Kidney (tissue), 14 donors: ENCODE measurements around the gene CCM2. TPM values are rescaled to one million over a fixed set of nuclear protein-coding genes. Genes with fewer than 3 reads are reported as not detected.
"Not testable (repeated sequence)": the region's sequence is repeated elsewhere in the genome, so short reads cannot be mapped to it uniquely, and the experiment has no call there.

Source experiments
- DNase-seq, 5 donors: peaks; one replicate each; pipeline ENCODE4 v3.0.0-alpha.2; 2013 to 2020
- FAIRE-seq: peaks from 2 replicates; lab custom pipeline; 2012; peaks lifted over from hg19 to GRCh38; lab: Jason Lieb, UNC
- H3K27ac ChIP-seq, 2 donors: one replicate each; pipeline ENCODE4 v1.7.0; 2013; ENCODE audit warnings: low read depth in 2 of 2, low read length in 2 of 2, inconsistent platforms in 1 of 2
- H3K27me3 ChIP-seq: one replicate; pipeline ENCODE4 v1.7.1; 2013; ENCODE audit warnings: low read length, inconsistent platforms; ENCODE audit not compliant: control insufficient read depth, insufficient read depth
- H3K36me3 ChIP-seq, 3 donors: one replicate each; pipeline versions ENCODE4 v1.7.0 to v1.7.1; 2013; ENCODE audit warnings: low read length in 3 of 3, control low read depth in 1 of 3, inconsistent platforms in 1 of 3; ENCODE audit not compliant: insufficient read depth in 3 of 3, control insufficient read depth in 2 of 3
- H3K4me1 ChIP-seq, 3 donors: one replicate each; pipeline versions ENCODE4 v1.7.0 to v1.7.1; 2013; ENCODE audit warnings: low read length in 3 of 3, inconsistent platforms in 1 of 3, low read depth in 1 of 3; ENCODE audit not compliant: control insufficient read depth in 2 of 3, insufficient read depth in 2 of 3
- H3K4me3 ChIP-seq, 3 donors: one replicate each; pipeline versions ENCODE4 v1.7.0 to v1.8.1; 2013; ENCODE audit warnings: low read length in 3 of 3, control low read depth in 1 of 3, inconsistent platforms in 1 of 3
- H3K9ac ChIP-seq, 3 donors: one replicate each; pipeline versions ENCODE4 v1.7.0 to v1.7.1; 2013; ENCODE audit warnings: low read length in 3 of 3, control low read depth in 1 of 3, inconsistent platforms in 1 of 3
- H3K9me3 ChIP-seq, 3 donors: one replicate each; pipeline versions ENCODE4 v1.7.0 to v1.7.1; 2013; ENCODE audit warnings: low read length in 3 of 3, control low read depth in 1 of 3, inconsistent platforms in 1 of 3; ENCODE audit not compliant: control insufficient read depth in 2 of 3, insufficient read depth in 1 of 3
- intact Hi-C: fragments of 100-400 bp; cut with DNase I; formaldehyde crosslinking; loops from one replicate; pipeline ENCODE4 v1.11.1; 2022
- polyA plus RNA-seq: library from polyadenylated mRNA; stranded (reverse); fragments of 350-450 nt; fragmentation: Illumina TruSeq; extraction: RNeasy Lipid Tissue Mini Kit (QIAGEN cat#74804); gene quantifications from one replicate; pipeline ENCODE4 v1.2.3, GENCODE V29; 2014; ENCODE audit warnings: low read depth, low replicate concordance; ENCODE audit not compliant: insufficient read depth
- total RNA-seq: library from RNA; stranded (reverse); fragmentation: NEBNext Ultra II Directional; extraction: Animal tissue kit (Norgen Biotek cat#: 25700); gene quantifications from one replicate; pipeline ENCODE4 v1.2.1, GENCODE V29; 2021
- TF ChIP-seq, protein P1 (sequence below): IDR thresholded peaks from 3 replicates; pipeline ENCODE4 v1.5.1; 2012; ENCODE audit warnings: mild to moderate bottlenecking, moderate library complexity, borderline replicate concordance; ENCODE audit not compliant: insufficient read depth; ENCODE audit errors: extremely low read depth
- donor health status: control.
- donor health status: control.
- donor health status: control.
- donor health status: control.
- donor health status: control.
- donor health status: DM: yes; HTN: yes; CAD: no.
- donor health status: Normal renal cell carcinoma (clear cell type).

Gene CCM2
- total and polyA plus RNA-seq, 2 donors from 2014 or later = 35.0 to 37.8 TPM

GRCh38 chr7:45111298-45112223 lies 111.6 kb downstream of the CCM2 start, which contains the start of gene TBRG4:
Gene TBRG4, minus strand, starts transcription at chr7:45111697. Its CDS starts 2,460 bp downstream, at chr7:45109237.
- Histone ChIP-seq H3K27me3 (no peaks in the 10 kb centered on the region), H3K4me3 (peak within 1 kb of the TSS; percentile 71 to 95 (median 91)), H3K36me3 (peaks cover 3 to 23% (median 22%) of the 10 kb centered on the region in 3 donors), H3K9me3 (no peaks in the 10 kb centered on the region), H3K9ac (peak within 1 kb of the TSS; percentile 59 to 70 (median 62)), H3K27ac (peak within 1 kb of the TSS; percentile 91 to 99), H3K4me1 (peaks cover 0 to 15% (median 3%) of the 10 kb centered on the region in 3 donors)
- TF ChIP-seq, protein P1, sequence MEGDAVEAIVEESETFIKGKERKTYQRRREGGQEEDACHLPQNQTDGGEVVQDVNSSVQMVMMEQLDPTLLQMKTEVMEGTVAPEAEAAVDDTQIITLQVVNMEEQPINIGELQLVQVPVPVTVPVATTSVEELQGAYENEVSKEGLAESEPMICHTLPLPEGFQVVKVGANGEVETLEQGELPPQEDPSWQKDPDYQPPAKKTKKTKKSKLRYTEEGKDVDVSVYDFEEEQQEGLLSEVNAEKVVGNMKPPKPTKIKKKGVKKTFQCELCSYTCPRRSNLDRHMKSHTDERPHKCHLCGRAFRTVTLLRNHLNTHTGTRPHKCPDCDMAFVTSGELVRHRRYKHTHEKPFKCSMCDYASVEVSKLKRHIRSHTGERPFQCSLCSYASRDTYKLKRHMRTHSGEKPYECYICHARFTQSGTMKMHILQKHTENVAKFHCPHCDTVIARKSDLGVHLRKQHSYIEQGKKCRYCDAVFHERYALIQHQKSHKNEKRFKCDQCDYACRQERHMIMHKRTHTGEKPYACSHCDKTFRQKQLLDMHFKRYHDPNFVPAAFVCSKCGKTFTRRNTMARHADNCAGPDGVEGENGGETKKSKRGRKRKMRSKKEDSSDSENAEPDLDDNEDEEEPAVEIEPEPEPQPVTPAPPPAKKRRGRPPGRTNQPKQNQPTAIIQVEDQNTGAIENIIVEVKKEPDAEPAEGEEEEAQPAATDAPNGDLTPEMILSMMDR = peak; percentile 15
- peak; percentile 96 to 99 (median 98) for DNase-seq
- intact Hi-C loops = no loop called here
- FAIRE-seq = no peak

DNA sequence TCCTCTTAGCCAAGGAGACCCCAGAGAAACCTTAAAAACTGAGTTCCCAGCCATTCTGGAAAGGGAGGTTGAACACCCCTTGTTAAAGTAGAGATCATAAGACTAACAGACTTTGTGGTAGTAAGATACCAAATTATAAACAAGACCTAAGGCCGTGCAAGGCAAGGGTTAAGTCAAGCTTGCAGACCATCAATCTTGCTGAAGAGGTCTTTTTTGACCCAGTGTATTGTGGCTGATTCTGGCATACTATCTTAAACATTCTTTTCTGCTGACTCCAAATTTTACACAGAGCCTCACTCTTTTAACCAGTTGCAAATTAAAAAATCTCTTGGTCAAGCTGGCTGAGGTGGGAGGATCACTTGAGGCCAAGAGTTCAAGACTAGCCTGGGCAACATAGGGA lies 112.6 kb downstream of the CCM2 start:
- Histone ChIP-seq H3K27me3 (no peaks in the 10 kb centered on the region), H3K9ac (no peak overlapping the region), H3K4me3 (peak overlapping the region in 1 of 3 donors; percentile 95), H3K27ac (no peak overlapping the region), H3K36me3 (peaks cover 3 to 14% (median 12%) of the 10 kb centered on the region in 3 donors), H3K9me3 (no peaks in the 10 kb centered on the region), H3K4me1 (peaks cover 0 to 8% (median 3%) of the 10 kb centered on the region in 3 donors)
- TF ChIP-seq, protein P1 = no peak
- FAIRE-seq (no peak), DNase-seq (peak in 1 of 5 donors; percentile 27)
- intact Hi-C loops = no loop called here

- H3K4me3 ChIP-seq, H3K9ac ChIP-seq, H3K27ac ChIP-seq, H3K36me3 ChIP-seq, H3K4me1 ChIP-seq, H3K9me3 ChIP-seq, FAIRE-seq, intact Hi-C loops, H3K27me3 ChIP-seq, DNase-seq: not testable (repeated sequence)
Observed at GRCh38 chr7:45114257-45114656, 114.3 kb downstream of the CCM2 start.

DNA sequence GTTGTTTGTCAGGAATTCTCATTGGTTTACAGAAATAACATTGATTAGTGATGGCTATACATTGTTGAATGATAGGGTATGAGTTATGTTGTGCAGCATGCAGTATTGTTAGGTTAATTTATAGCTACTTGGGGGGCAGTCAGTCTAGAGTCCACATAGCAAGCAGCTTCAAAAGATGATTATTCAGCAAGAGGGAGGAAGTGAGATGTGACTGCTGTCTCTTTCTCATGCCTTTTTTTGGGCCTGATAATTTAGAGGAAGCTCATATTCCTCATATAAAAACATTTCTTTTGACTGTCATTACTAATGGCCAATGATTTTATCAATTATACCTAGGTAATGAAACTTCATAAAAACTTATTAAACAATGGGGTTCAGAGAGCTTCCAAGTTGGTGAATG lies 114.9 kb downstream of the CCM2 start:
- DNase-seq (peak in 2 of 5 donors; percentile 9 to 24), FAIRE-seq (no peak)
- H3K4me1 ChIP-seq = peaks cover 0 to 2% (median 0%) of the 10 kb centered on the region in 3 donors
- intact Hi-C loops = no loop called here
- TF ChIP-seq, protein P1 = no peak
- H3K9me3 ChIP-seq = no peaks in the 10 kb centered on the region
- no peak overlapping the region for H3K4me3 ChIP-seq
- no peaks in the 10 kb centered on the region for H3K36me3 ChIP-seq
- no peak overlapping the region for H3K27ac ChIP-seq
- no peaks in the 10 kb centered on the region for H3K27me3 ChIP-seq
- no peak overlapping the region for H3K9ac ChIP-seq
